GM23248 (cell line): ENCODE measurements around the gene CABP7.

Experiments
- EZH2 ChIP-seq: fragments of 200-600 bp; sonication (generic); IDR thresholded peaks from 2 replicates; pipeline ENCODE4 v1.6.1; 2018; ENCODE audit warnings: antibody characterized with exemption, mild to moderate bottlenecking; ENCODE audit not compliant: insufficient read depth, poor library complexity, severe bottlenecking
- EZH2phosphoT487 ChIP-seq: fragments of 200-600 bp; sonication (generic); IDR thresholded peaks from 2 replicates; pipeline ENCODE4 v1.6.1; 2018; ENCODE audit warnings: antibody characterized with exemption, moderate library complexity, mild to moderate bottlenecking, low read depth; ENCODE audit not compliant: insufficient read depth

GRCh38 chr22:29700206-29700899, 19.4 kb upstream of the CABP7 start:
- no peak for TF ChIP-seq EZH2
- TF ChIP-seq EZH2phosphoT487: no peak
